Measurements from ENCODE around the gene FLT3LG.

The FLT3LG gene

GRCh38 chr19:49473868-49474541, at the start of gene FLT3LG:
Gene FLT3LG (plus strand): TSS chr19:49474215. CDS start chr19:49474640, 425 bp downstream.
- Histone ChIP-seq H3K27me3 (replicated peaks; ENCODE audit: insufficient read depth, low read length) (no peaks in the 10 kb centered on the region), H2AFZ (ENCODE audit: low read length) (peak within 1 kb of the TSS; percentile 95), H3K27ac (ENCODE audit: low read length) (peak within 1 kb of the TSS; percentile 51; the same call in 1 of the 2 replicates), H3K79me2 (ENCODE audit: low read length) (peaks cover 4% of the 10 kb centered on the region), H3F3A (ENCODE audit: insufficient read depth, low read length) (0 out of 2 replicates have a peak, but pooled peaks cover 5% of the 10 kb centered on the region), H3K4me2 (ENCODE audit: low read depth, low read length) (peak within 1 kb of the TSS; percentile 96), H3K36me3 (replicated peaks; ENCODE audit: insufficient read depth, low read length) (no peaks in the 10 kb centered on the region), H3K4me3 (ENCODE audit: low read length) (peak within 1 kb of the TSS; percentile 82), H3K9me2 (replicated peaks; ENCODE audit: insufficient read depth, low read length) (no peaks in the 10 kb centered on the region), H4K20me1 (ENCODE audit: insufficient read depth, low read length) (no peaks in the 10 kb centered on the region), H3K9ac (ENCODE audit: low read length) (peak within 1 kb of the TSS; percentile 85), H3K4me1 (ENCODE audit: low read length) (peaks cover 7% of the 10 kb centered on the region), H3K9me3 (replicated peaks; ENCODE audit: insufficient read depth, low read length) (no peaks in the 10 kb centered on the region)
- DNase-seq, result peak; percentile 92
- TF ChIP-seq CTCF (IDR thresholded peaks at IDR 0.05; ENCODE audit: low read length) (peak; percentile 99), EZH2 (optimal IDR thresholded peaks at IDR 0.05; ENCODE audit: low read depth, low read length) (no peak)

GRCh38 chr19:49425178-49425577, 48.8 kb upstream of the FLT3LG start, which contains the start of gene GFY:
Gene GFY (plus strand): TSS chr19:49425388. CDS start chr19:49426431, 1,043 bp downstream.
- TF ChIP-seq EZH2 (optimal IDR thresholded peaks at IDR 0.05; ENCODE audit: low read depth, low read length), result no peak
- no peak for TF ChIP-seq CTCF (IDR thresholded peaks at IDR 0.05; ENCODE audit: low read length)
- TF ChIP-seq EZH2phosphoT487 (IDR thresholded peaks at IDR 0.05; ENCODE audit: low read length), result no peak
- Histone ChIP-seq H3K4me1 (ENCODE audit: low read length) (0 out of 2 replicates have a peak, but pooled peaks cover 3% of the 10 kb centered on the region), H3K27ac (ENCODE audit: low read length) (no peak within 1 kb of the TSS), H3K36me3 (replicated peaks; ENCODE audit: insufficient read depth, low read length) (no peaks in the 10 kb centered on the region), H2AFZ (ENCODE audit: low read length) (no peak within 1 kb of the TSS), H4K20me1 (ENCODE audit: insufficient read depth, low read length) (no peaks in the 10 kb centered on the region), H3K79me2 (ENCODE audit: low read length) (no peaks in the 10 kb centered on the region), H3K27me3 (replicated peaks; ENCODE audit: insufficient read depth, low read length) (peaks cover 99% of the 10 kb centered on the region), H3K9ac (ENCODE audit: low read length) (no peak within 1 kb of the TSS), H3K9me3 (replicated peaks; ENCODE audit: insufficient read depth, low read length) (no peaks in the 10 kb centered on the region), H3K9me2 (replicated peaks; ENCODE audit: insufficient read depth, low read length) (no peaks in the 10 kb centered on the region), H3K4me2 (ENCODE audit: low read depth, low read length) (no peak within 1 kb of the TSS), H3K4me3 (ENCODE audit: low read length) (no peak within 1 kb of the TSS), H3F3A (ENCODE audit: insufficient read depth, low read length) (no peaks in the 10 kb centered on the region)
- DNase-seq, result no peak

DNA sequence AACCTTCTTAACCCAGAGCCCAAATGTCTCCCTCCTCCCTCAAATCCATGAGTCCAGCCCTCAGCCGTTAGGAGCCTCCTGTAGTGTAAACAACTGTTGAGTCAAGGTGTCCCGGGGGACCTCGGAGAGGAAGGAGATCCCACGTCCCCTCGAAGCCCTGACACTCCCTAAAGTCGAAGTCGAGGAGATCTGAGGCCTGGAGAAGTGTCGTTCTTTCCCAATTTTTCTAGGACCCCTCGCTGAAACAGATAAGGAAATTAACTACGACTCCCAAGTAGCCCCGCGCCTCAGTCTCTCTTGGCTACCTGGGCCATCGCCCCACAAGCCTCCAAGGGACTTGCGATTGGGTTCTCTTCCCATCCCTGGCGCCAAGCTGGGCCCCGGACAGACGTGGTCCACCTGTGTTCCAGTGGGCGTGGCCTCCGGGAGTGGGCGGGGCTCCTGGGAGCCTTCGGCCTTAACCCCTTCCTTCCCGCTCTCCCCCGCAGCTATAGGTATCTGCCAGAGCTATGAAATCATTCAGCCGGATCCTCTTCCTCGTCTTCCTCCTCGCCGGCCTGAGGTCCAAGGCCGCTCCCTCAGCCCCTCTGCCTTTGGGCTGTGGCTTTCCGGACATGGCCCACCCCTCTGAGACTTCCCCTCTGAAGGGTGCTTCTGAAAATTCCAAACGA, 48.0 kb upstream of the FLT3LG start:
- no peaks in the 10 kb centered on the region for H3K36me3 ChIP-seq (replicated peaks; ENCODE audit: insufficient read depth, low read length)
- H3K9me2 ChIP-seq (replicated peaks; ENCODE audit: insufficient read depth, low read length), result no peaks in the 10 kb centered on the region
- no peaks in the 10 kb centered on the region for H4K20me1 ChIP-seq (ENCODE audit: insufficient read depth, low read length)
- H3K4me2 ChIP-seq (ENCODE audit: low read depth, low read length), result no peak overlapping the region
- no peak overlapping the region for H2AFZ ChIP-seq (ENCODE audit: low read length)
- H3K4me1 ChIP-seq (ENCODE audit: low read length), result 0 out of 2 replicates have a peak, but pooled peaks cover 3% of the 10 kb centered on the region
- H3K27me3 ChIP-seq (replicated peaks; ENCODE audit: insufficient read depth, low read length), result peaks cover 99% of the 10 kb centered on the region
- no peaks in the 10 kb centered on the region for H3F3A ChIP-seq (ENCODE audit: insufficient read depth, low read length)
- no peaks in the 10 kb centered on the region for H3K79me2 ChIP-seq (ENCODE audit: low read length)
- no peak overlapping the region for H3K27ac ChIP-seq (ENCODE audit: low read length)
- H3K9me3 ChIP-seq (replicated peaks; ENCODE audit: insufficient read depth, low read length), result no peaks in the 10 kb centered on the region
- DNase-seq, result no peak
- H3K4me3 ChIP-seq (ENCODE audit: low read length), result no peak overlapping the region
- no peak overlapping the region for H3K9ac ChIP-seq (ENCODE audit: low read length)
- TF ChIP-seq CTCF (IDR thresholded peaks at IDR 0.05; ENCODE audit: low read length) (no peak), EZH2phosphoT487 (IDR thresholded peaks at IDR 0.05; ENCODE audit: low read length) (no peak; the same call in 1 of the 2 replicates), EZH2 (optimal IDR thresholded peaks at IDR 0.05; ENCODE audit: low read depth, low read length) (no peak)
